NCI-H2171 (cell line): ENCODE measurements around the gene ISG20L2.
"Not testable (repeated sequence)": the region's sequence is repeated elsewhere in the genome, so short reads cannot be mapped to it uniquely, and the experiment has no call there.

Source experiments
- DNase-seq: peaks from one replicate; lab custom pipeline; 2025; lab: John Stamatoyannopoulos, UW

ISG20L2 gene

GRCh38 chr1:156728599-156729462 is at the start of gene ISG20L2:
ISG20L2 (minus strand) TSS chr1:156728766; CDS start chr1:156727652, 1,114 bp downstream.
- peak; percentile 94 for DNase-seq

- no peak for DNase-seq
Observed at GRCh38 chr1:156777573-156777972, 49.0 kb upstream of the ISG20L2 start.

GRCh38 chr1:156776942-156777341 is 48.4 kb upstream of the ISG20L2 start:
- DNase-seq: no peak

GRCh38 chr1:156775799-156776198 is 47.2 kb upstream of the ISG20L2 start:
- DNase-seq: no peak

GRCh38 chr1:156773607-156774006 is 45.0 kb upstream of the ISG20L2 start:
- DNase-seq: no peak

- DNase-seq: no peak
Observed at GRCh38 chr1:156772728-156773497, 44.3 kb upstream of the ISG20L2 start.

- no peak for DNase-seq
Observed at GRCh38 chr1:156772222-156772621, 43.7 kb upstream of the ISG20L2 start.

- DNase-seq: no peak
Observed at GRCh38 chr1:156768610-156769295, 40.2 kb upstream of the ISG20L2 start.

- DNase-seq: no peak
Observed at GRCh38 chr1:156767879-156768604, 39.5 kb upstream of the ISG20L2 start.

- peak; percentile 97 for DNase-seq
Observed at GRCh38 chr1:156767101-156767878, 38.7 kb upstream of the ISG20L2 start, which contains the start of gene PRCC. PRCC (plus strand) TSS chr1:156767535; CDS start chr1:156767772, 237 bp downstream.

GRCh38 chr1:156766298-156767100 is 37.9 kb upstream of the ISG20L2 start:
- no peak for DNase-seq

- DNase-seq: no peak
Observed at GRCh38 chr1:156765666-156766065, 37.1 kb upstream of the ISG20L2 start.

GRCh38 chr1:156765136-156765535 is 36.6 kb upstream of the ISG20L2 start:
- not testable (repeated sequence) for DNase-seq

- no peak for DNase-seq
Observed at GRCh38 chr1:156760796-156761104, 32.2 kb upstream of the ISG20L2 start.

GRCh38 chr1:156760092-156760795 is 31.7 kb upstream of the ISG20L2 start:
- DNase-seq: no peak

- not testable (repeated sequence) for DNase-seq
Observed at GRCh38 chr1:156757572-156758253, 29.1 kb upstream of the ISG20L2 start.

GRCh38 chr1:156756355-156756754 is 27.8 kb upstream of the ISG20L2 start:
- DNase-seq: no peak

- DNase-seq: no peak
Observed at GRCh38 chr1:156755527-156755950, 27.0 kb upstream of the ISG20L2 start.

- DNase-seq: no peak
Observed at GRCh38 chr1:156754219-156754618, 25.7 kb upstream of the ISG20L2 start.
